Stimulated activated CD4-positive, alpha-beta T cell treated with anti-CD3 and anti-CD28 coated beads, TNF-alpha, amount 100 ng/mL, for 48 hours (primary cell): ENCODE results near the gene HOXB7.

ENCODE experiments used
- DNase-seq, 3 donors: peaks; one replicate each; pipeline ENCODE4 v3.0.0-alpha.2; 2020; ENCODE audit warnings: low read depth in 3 of 3

Gene HOXB7

GRCh38 chr17:48565925-48566710 lies 44.7 kb downstream of the HOXB7 start:
- no peak for DNase-seq

- no peak for DNase-seq
Observed at GRCh38 chr17:48565022-48565554, 45.7 kb downstream of the HOXB7 start.

- DNase-seq, result no peak
Observed at GRCh38 chr17:48564188-48565021, 46.4 kb downstream of the HOXB7 start.

- DNase-seq, result no peak
Observed at GRCh38 chr17:48563867-48564187, 47.0 kb downstream of the HOXB7 start.

- DNase-seq, result no peak
Observed at GRCh38 chr17:48563385-48563838, 47.4 kb downstream of the HOXB7 start.

- no peak for DNase-seq
Observed at GRCh38 chr17:48562934-48563333, 47.9 kb downstream of the HOXB7 start.

GRCh38 chr17:48561884-48562810 lies 48.7 kb downstream of the HOXB7 start:
- no peak for DNase-seq

- no peak for DNase-seq
Observed at GRCh38 chr17:48559840-48560817, 50.7 kb downstream of the HOXB7 start.

GRCh38 chr17:48559122-48559839 lies 51.5 kb downstream of the HOXB7 start:
- no peak for DNase-seq

- DNase-seq, result no peak
Observed at GRCh38 chr17:48558831-48559121, 52.0 kb downstream of the HOXB7 start.

GRCh38 chr17:48558057-48558830 lies 52.6 kb downstream of the HOXB7 start:
- DNase-seq, result no peak
